SK-N-SH treated with all-trans-retinoic acid at 6 μM for 48 hours (cell line): ENCODE data around the gene PAPPA.

Experiments
- ATAC-seq: fragments of 200-7000 bp; cut with Tn5 transposase; 3 replicates; pipeline ENCODE4 v1.9.1; 2020; ENCODE audit warnings: mild to moderate bottlenecking, moderate library complexity
- ARNTL ChIP-seq: fragments of 450-650 bp; formaldehyde crosslinking; IDR thresholded peaks from 2 replicates; pipeline ENCODE4 v1.5.0; 2020; ENCODE audit warnings: low read depth, mild to moderate bottlenecking, moderate library complexity, borderline replicate concordance
- BACH2 ChIP-seq: fragments of 250-450 bp; sonication (Bioruptor Pico); IDR thresholded peaks from 2 replicates; pipeline ENCODE4 v1.9.0; 2021; ENCODE audit warnings: mild to moderate bottlenecking, borderline replicate concordance
- CSDC2 ChIP-seq: fragments of 250-450 bp; sonication (Bioruptor Pico); IDR thresholded peaks from 2 replicates; pipeline ENCODE4 v1.5.0; 2020; ENCODE audit warnings: mild to moderate bottlenecking, moderate library complexity
- ESRRG ChIP-seq: fragments of 250-450 bp; sonication (Bioruptor Pico); IDR thresholded peaks from 2 replicates; pipeline ENCODE4 v1.6.1; 2021; ENCODE audit warnings: mild to moderate bottlenecking
- GLIS3 ChIP-seq: fragments of 250-450 bp; sonication (Bioruptor Pico); IDR thresholded peaks from 2 replicates; pipeline ENCODE4 v1.5.0; 2020; ENCODE audit warnings: mild to moderate bottlenecking, moderate library complexity
- ISL1 ChIP-seq: fragments of 250-450 bp; sonication (Bioruptor Pico); IDR thresholded peaks from 2 replicates; pipeline ENCODE4 v2.1.2; 2022; ENCODE audit warnings: mild to moderate bottlenecking, moderate library complexity
- OSR1 ChIP-seq: fragments of 250-450 bp; sonication (Bioruptor Pico); IDR thresholded peaks from 2 replicates; pipeline ENCODE4 v1.8.0; 2022; ENCODE audit warnings: moderate library complexity, mild to moderate bottlenecking, inconsistent platforms
- PPARA ChIP-seq: fragments of 250-450 bp; sonication (Bioruptor Pico); IDR thresholded peaks from 2 replicates; pipeline ENCODE4 v1.5.0; 2020; ENCODE audit warnings: mild to moderate bottlenecking, borderline replicate concordance
- TCF4 ChIP-seq: fragments of 250-450 bp; sonication (Bioruptor Pico); IDR thresholded peaks from 2 replicates; pipeline ENCODE4 v1.8.0; 2021; ENCODE audit warnings: mild to moderate bottlenecking, moderate library complexity, borderline replicate concordance
- TOX ChIP-seq: fragments of 250-450 bp; sonication (Bioruptor Pico); IDR thresholded peaks from 2 replicates; pipeline ENCODE4 v1.8.0; 2021; ENCODE audit warnings: mild to moderate bottlenecking, moderate library complexity, borderline replicate concordance
- TSHZ2 ChIP-seq: fragments of 250-450 bp; sonication (Bioruptor Pico); IDR thresholded peaks from 2 replicates; pipeline ENCODE4 v1.5.0; 2020; ENCODE audit warnings: mild to moderate bottlenecking, moderate library complexity
- ZC3H10 ChIP-seq: fragments of 250-450 bp; sonication (Bioruptor Pico); IDR thresholded peaks from 2 replicates; pipeline ENCODE4 v1.5.1; 2021; ENCODE audit warnings: mild to moderate bottlenecking, moderate library complexity
- ZFP3 ChIP-seq: fragments of 250-450 bp; sonication (Bioruptor Pico); IDR thresholded peaks from 2 replicates; pipeline ENCODE4 v1.5.0; 2020; ENCODE audit warnings: mild to moderate bottlenecking, moderate library complexity
- ZFP30 ChIP-seq: fragments of 450-650 bp; formaldehyde crosslinking; IDR thresholded peaks from 2 replicates; pipeline ENCODE4 v1.5.0; 2022; ENCODE audit warnings: mild to moderate bottlenecking, moderate library complexity
- ZNF70 ChIP-seq: fragments of 450-650 bp; formaldehyde crosslinking; IDR thresholded peaks from 2 replicates; pipeline ENCODE4 v1.5.0; 2020; ENCODE audit warnings: mild to moderate bottlenecking, moderate library complexity
- ZNF8 ChIP-seq: fragments of 450-650 bp; formaldehyde crosslinking; IDR thresholded peaks from 2 replicates; pipeline ENCODE4 v1.5.0; 2020; ENCODE audit warnings: mild to moderate bottlenecking, moderate library complexity
- TF ChIP-seq, protein P1 (sequence below): fragments of 250-450 bp; sonication (Bioruptor Pico); IDR thresholded peaks from 2 replicates; pipeline ENCODE4 v1.8.0; 2021; ENCODE audit warnings: low read depth, mild to moderate bottlenecking, moderate library complexity, borderline replicate concordance
- TF ChIP-seq, protein P2 (sequence below): fragments of 250-450 bp; sonication (Bioruptor Pico); IDR thresholded peaks from 2 replicates; pipeline ENCODE4 v1.5.1; 2021; ENCODE audit warnings: mild to moderate bottlenecking, moderate library complexity

Gene PAPPA

DNA sequence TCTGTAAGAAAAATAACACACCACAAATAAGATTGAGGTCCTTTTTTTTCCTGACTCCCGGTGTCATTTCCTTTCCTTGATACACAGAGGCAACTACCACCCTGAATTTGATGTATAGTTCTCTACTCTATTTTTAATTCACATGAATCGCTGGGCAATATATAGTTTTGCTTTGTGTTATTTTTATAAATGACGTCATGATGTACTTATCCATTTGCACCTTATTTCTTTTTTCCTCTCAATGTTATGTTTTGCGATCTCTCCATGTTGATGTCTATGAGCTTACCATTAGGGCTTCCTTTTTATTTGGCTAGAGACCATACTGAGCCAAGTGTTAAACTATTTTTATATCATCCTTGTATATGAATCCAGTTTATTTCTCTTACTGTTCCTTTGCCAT lies 175.9 kb downstream of the PAPPA start (continued):
- TF ChIP-seq TSHZ2 (CRISPR knock-in tag): no peak
- TF ChIP-seq TCF4 (CRISPR knock-in tag): no peak
- no peak for TF ChIP-seq ISL1 (CRISPR knock-in tag)
- TF ChIP-seq PPARA (CRISPR knock-in tag): no peak
- TF ChIP-seq GLIS3 (CRISPR knock-in tag): no peak
- no peak for TF ChIP-seq TOX (CRISPR knock-in tag)
- TF ChIP-seq, all 23 proteins: peak for 0

GRCh38 chr9:116331241-116331640 lies 177.7 kb downstream of the PAPPA start:
- no peak for TF ChIP-seq ZC3H10 (CRISPR knock-in tag)
- no peak for TF ChIP-seq TCF4 (CRISPR knock-in tag)
- no peak for TF ChIP-seq TOX (CRISPR knock-in tag)
- TF ChIP-seq CSDC2 (CRISPR knock-in tag): no peak
- no peak for TF ChIP-seq BACH2
- TF ChIP-seq PPARA (CRISPR knock-in tag): no peak
- no peak for TF ChIP-seq ZFP30 (CRISPR knock-in tag)
- no peak for TF ChIP-seq ZNF70 (CRISPR knock-in tag)
- TF ChIP-seq ARNTL (CRISPR knock-in tag): no peak
- no peak for TF ChIP-seq ESRRG (CRISPR knock-in tag)
- no peak for TF ChIP-seq OSR1 (CRISPR knock-in tag)
- TF ChIP-seq, protein P1, sequence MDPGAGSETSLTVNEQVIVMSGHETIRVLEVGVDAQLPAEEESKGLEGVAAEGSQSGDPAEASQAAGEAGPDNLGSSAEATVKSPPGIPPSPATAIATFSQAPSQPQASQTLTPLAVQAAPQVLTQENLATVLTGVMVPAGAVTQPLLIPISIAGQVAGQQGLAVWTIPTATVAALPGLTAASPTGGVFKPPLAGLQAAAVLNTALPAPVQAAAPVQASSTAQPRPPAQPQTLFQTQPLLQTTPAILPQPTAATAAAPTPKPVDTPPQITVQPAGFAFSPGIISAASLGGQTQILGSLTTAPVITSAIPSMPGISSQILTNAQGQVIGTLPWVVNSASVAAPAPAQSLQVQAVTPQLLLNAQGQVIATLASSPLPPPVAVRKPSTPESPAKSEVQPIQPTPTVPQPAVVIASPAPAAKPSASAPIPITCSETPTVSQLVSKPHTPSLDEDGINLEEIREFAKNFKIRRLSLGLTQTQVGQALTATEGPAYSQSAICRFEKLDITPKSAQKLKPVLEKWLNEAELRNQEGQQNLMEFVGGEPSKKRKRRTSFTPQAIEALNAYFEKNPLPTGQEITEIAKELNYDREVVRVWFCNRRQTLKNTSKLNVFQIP (CRISPR knock-in tag): no peak
- TF ChIP-seq TSHZ2 (CRISPR knock-in tag): no peak
- TF ChIP-seq, protein P2, sequence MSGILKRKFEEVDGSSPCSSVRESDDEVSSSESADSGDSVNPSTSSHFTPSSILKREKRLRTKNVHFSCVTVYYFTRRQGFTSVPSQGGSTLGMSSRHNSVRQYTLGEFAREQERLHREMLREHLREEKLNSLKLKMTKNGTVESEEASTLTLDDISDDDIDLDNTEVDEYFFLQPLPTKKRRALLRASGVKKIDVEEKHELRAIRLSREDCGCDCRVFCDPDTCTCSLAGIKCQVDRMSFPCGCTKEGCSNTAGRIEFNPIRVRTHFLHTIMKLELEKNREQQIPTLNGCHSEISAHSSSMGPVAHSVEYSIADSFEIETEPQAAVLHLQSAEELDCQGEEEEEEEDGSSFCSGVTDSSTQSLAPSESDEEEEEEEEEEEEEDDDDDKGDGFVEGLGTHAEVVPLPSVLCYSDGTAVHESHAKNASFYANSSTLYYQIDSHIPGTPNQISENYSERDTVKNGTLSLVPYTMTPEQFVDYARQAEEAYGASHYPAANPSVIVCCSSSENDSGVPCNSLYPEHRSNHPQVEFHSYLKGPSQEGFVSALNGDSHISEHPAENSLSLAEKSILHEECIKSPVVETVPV: no peak
- TF ChIP-seq ZFP3 (CRISPR knock-in tag): no peak
- TF ChIP-seq, all 23 proteins: peak for 0
- ATAC-seq: no peak

- ATAC-seq: no peak
- TF ChIP-seq, protein P1 (CRISPR knock-in tag): no peak
- no peak for TF ChIP-seq CSDC2 (CRISPR knock-in tag)
- TF ChIP-seq ARNTL (CRISPR knock-in tag): no peak
- no peak for TF ChIP-seq OSR1 (CRISPR knock-in tag)
- no peak for TF ChIP-seq ZNF70 (CRISPR knock-in tag)
- no peak for TF ChIP-seq ZNF8 (CRISPR knock-in tag)
Observed at GRCh38 chr9:116332090-116332489, 178.5 kb downstream of the PAPPA start.
